ENCODE data around the gene FUT6.

Gene FUT6

GRCh38 chr19:5804516-5805461, 34.7 kb downstream of the FUT6 start, which contains the start of gene NRTN:
Gene NRTN, plus strand, starts transcription at chr19:5805067. Its CDS starts 19,099 bp downstream, at chr19:5824166.
- peak; percentile 47 to 48 for DNase-seq

- DNase-seq = peak; percentile 96
Measured at GRCh38 chr19:5803752-5804515, 35.6 kb downstream of the FUT6 start.

GRCh38 chr19:5803441-5803751, 36.1 kb downstream of the FUT6 start:
- DNase-seq = no peak

- DNase-seq = no peak
Measured at GRCh38 chr19:5801796-5802619, 37.5 kb downstream of the FUT6 start.

- DNase-seq = no peak
Measured at GRCh38 chr19:5800361-5801270, 38.9 kb downstream of the FUT6 start.

- no peak for DNase-seq
Measured at GRCh38 chr19:5799247-5800241, 40.0 kb downstream of the FUT6 start.

- DNase-seq = no peak
Measured at GRCh38 chr19:5798244-5798643, 41.3 kb downstream of the FUT6 start.

- no peak for DNase-seq
Measured at GRCh38 chr19:5795382-5795919, 44.1 kb downstream of the FUT6 start.

GRCh38 chr19:5793188-5793587, 46.3 kb downstream of the FUT6 start:
- DNase-seq = no peak

GRCh38 chr19:5792224-5792623, 47.3 kb downstream of the FUT6 start:
- no peak for DNase-seq

GRCh38 chr19:5790559-5791520, 48.7 kb downstream of the FUT6 start, which contains the start of gene DUS3L:
Gene DUS3L, minus strand, starts transcription at chr19:5791163. Its CDS starts 22 bp downstream, at chr19:5791141.
- peak; percentile 96 to 97 for DNase-seq

- no peak for DNase-seq
Measured at GRCh38 chr19:5789886-5790558, 49.5 kb downstream of the FUT6 start.

- DNase-seq = no peak
Measured at GRCh38 chr19:5789351-5789761, 50.1 kb downstream of the FUT6 start.

- DNase-seq = no peak
Measured at GRCh38 chr19:5788422-5788821, 51.1 kb downstream of the FUT6 start.

- DNase-seq = no peak
Measured at GRCh38 chr19:5787409-5788182, 51.9 kb downstream of the FUT6 start.

GRCh38 chr19:5786593-5787408, 52.7 kb downstream of the FUT6 start:
- DNase-seq = no peak

- no peak for DNase-seq
Measured at GRCh38 chr19:5785423-5785822, 54.1 kb downstream of the FUT6 start.
